Effector memory CD4-positive, alpha-beta T cell (primary cell): ENCODE results near the gene CASQ2.

Experiments
- DNase-seq, 3 donors: peaks; one replicate each; pipeline ENCODE4 v3.0.0-alpha.2; 2020
- H3K27ac ChIP-seq: 2 replicates; pipeline ENCODE4 v1.7.0; 2013; ENCODE audit warnings: mild to moderate bottlenecking, low read length, moderate library complexity; ENCODE audit not compliant: insufficient read depth, poor library complexity, severe bottlenecking
- H3K27me3 ChIP-seq: replicated peaks from 2 replicates; pipeline ENCODE4 v1.7.0; 2013; ENCODE audit warnings: mild to moderate bottlenecking, low read length; ENCODE audit not compliant: insufficient read depth, control insufficient read depth, poor library complexity, severe bottlenecking
- H3K36me3 ChIP-seq: 2 replicates; pipeline ENCODE4 v1.7.0; 2013; ENCODE audit warnings: mild to moderate bottlenecking, low read length, moderate library complexity; ENCODE audit not compliant: control insufficient read depth, insufficient read depth
- H3K4me1 ChIP-seq: 2 replicates; pipeline ENCODE4 v1.7.0; 2013; ENCODE audit warnings: low read length, mild to moderate bottlenecking; ENCODE audit not compliant: control insufficient read depth, insufficient read depth, poor library complexity, severe bottlenecking
- H3K4me3 ChIP-seq: 2 replicates; pipeline ENCODE4 v1.7.0; 2013; ENCODE audit warnings: low read length, low read depth, mild to moderate bottlenecking; ENCODE audit not compliant: insufficient read depth, poor library complexity, severe bottlenecking
- H3K9me3 ChIP-seq: 2 replicates; pipeline ENCODE4 v1.7.0; 2013; ENCODE audit warnings: mild to moderate bottlenecking, low read length, moderate library complexity; ENCODE audit not compliant: control insufficient read depth
- total RNA-seq, 3 donors: gene quantifications; one replicate each; lab custom pipeline; 2026; lab: John Stamatoyannopoulos, UW

The CASQ2 gene
- 0 reads per million in 3 donors for total RNA-seq

DNA sequence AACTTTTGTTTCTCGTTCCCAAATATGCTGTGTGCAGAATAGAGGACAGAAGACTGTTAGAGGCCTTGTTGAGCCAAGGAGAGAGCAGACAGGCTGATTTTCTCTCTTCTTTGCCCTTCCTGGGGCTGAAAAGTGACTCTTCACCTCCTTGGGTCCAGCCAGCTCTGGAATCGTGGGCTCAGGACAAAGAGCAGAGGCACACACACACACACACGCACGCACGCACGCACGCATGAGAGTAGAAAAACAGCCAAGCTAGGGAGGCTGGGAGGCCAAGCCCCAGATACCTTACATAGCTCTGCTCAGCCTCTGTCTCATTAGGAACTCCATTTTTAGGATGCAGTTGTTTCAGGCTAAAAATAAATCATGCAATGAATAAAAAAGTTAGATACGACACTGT lies at the start of gene CASQ2:
Gene CASQ2 (minus strand): TSS at position 166 of the 400 bp plus-strand sequence. CDS start 173 bp downstream, outside the sequence.
- H3K9me3 ChIP-seq: no peaks in the 10 kb centered on the region
- H3K27ac ChIP-seq: no peak within 1 kb of the TSS
- no peaks in the 10 kb centered on the region for H3K36me3 ChIP-seq
- no peak within 1 kb of the TSS for H3K4me3 ChIP-seq
- H3K27me3 ChIP-seq: peaks cover 8% of the 10 kb centered on the region
- H3K4me1 ChIP-seq: no peaks in the 10 kb centered on the region
- no peak for DNase-seq

DNA sequence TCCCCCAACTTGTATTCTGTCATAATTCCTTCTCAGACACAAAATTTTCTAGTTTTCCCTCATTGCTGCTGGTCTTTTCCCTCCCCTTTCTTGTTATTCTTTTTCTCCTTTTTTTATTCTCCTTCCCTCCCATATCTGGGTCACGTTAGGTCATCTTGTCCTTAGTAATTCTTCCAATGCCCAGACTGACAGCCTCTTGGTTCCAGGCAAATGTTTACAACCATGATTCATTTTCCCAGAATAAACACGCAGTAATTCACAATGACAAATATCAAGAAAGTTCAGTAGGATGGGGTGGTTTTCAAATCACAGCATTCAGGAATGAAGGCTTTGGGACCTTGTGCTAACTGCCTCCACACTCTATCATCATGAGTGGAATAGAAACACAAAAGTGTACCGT lies 47.2 kb upstream of the CASQ2 start:
- DNase-seq: no peak
- Histone ChIP-seq H3K36me3 (no peaks in the 10 kb centered on the region), H3K4me3 (no peak overlapping the region), H3K27ac (no peak overlapping the region), H3K27me3 (no peaks in the 10 kb centered on the region), H3K4me1 (no peaks in the 10 kb centered on the region), H3K9me3 (no peaks in the 10 kb centered on the region)

DNA sequence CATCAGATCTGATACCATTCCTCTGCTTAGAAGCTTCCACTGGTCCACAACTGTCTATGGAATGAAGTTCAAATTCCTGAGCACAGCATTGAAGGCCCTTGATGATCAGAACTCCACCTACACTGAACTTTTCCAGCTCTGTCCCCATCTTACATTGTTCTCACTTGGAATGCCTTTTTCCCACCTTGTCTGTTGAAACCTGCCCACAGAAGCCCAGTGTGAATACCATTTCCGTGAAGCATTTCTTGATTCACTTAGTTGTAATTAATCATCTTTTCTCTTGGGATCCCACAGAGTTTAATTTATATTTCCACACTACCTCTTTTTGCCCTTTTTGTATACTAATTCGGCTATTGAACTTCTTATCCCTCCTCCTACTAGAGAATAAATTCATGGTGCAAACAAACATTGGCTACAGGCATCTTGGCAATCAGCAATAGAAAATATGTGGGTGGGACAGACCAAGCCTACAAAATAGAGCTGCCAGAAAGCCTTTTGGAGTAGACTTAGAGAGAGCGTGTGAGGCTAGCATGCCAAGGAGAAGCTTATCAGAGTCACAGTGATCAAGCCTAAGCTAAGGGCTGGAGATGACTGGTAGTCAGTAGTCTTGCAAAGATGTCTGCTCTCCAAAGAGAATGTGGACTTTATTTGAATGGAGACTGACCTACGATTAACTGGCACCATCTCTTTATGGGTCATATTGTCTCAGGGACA lies 46.3 kb upstream of the CASQ2 start:
- H3K27me3 ChIP-seq: no peaks in the 10 kb centered on the region
- H3K27ac ChIP-seq: no peak overlapping the region
- no peaks in the 10 kb centered on the region for H3K36me3 ChIP-seq
- H3K9me3 ChIP-seq: no peaks in the 10 kb centered on the region
- H3K4me3 ChIP-seq: no peak overlapping the region
- DNase-seq: no peak
- H3K4me1 ChIP-seq: no peaks in the 10 kb centered on the region

DNA sequence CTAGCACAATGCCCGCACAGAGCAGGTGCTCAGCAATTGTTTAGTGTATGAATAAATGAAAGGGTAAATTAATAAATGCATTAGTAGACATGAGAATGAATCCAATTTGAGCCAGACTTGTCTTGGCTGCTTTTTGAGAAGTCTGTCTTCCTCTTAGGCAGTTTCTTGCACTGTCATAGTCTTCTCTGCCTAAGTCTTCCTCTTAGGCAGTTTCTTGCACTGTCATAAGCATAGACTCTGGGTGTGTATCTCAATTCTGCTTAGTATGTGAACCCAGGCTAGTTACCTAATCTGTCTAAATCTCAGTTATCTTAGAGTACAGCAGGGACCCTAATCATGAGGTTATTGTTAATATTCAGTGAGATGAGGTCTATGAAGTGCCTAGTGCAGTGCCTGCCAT lies 45.2 kb upstream of the CASQ2 start:
- Histone ChIP-seq H3K9me3 (no peaks in the 10 kb centered on the region), H3K27me3 (no peaks in the 10 kb centered on the region), H3K36me3 (no peaks in the 10 kb centered on the region), H3K4me1 (no peaks in the 10 kb centered on the region), H3K4me3 (no peak overlapping the region), H3K27ac (no peak overlapping the region)
- no peak for DNase-seq

DNA sequence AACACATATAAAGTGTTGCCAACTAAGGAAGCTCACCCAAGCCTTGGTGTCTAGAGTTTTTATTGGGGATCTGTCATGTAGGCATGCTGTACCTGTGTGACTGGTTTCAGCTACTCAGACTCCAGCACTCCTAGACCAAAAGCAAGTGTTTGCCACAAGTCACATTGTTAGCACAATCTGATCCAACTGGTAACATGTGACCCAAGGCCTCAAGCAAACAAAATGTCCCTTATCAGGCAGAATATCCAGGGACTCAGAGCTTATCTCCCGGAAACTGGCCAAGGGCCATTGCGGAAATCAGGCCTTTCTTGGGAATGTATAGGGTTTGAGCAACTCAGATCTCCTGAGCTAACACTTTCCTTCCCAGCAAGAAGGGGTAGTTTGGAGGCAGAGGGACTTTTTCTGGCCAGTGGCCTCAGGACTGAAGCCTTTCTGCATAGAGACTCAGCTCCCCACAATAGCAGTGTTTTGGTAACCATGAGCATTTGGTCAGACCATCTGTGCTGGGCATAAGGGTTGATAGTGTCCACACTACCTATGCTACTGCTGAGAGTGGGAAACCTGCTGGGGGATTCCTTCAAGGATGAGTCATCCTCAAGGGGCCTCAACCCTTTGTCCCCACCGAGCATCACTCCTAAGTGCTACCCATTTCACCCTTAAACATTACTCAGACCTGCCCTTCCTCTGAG lies 42.8 kb upstream of the CASQ2 start:
- H3K27me3 ChIP-seq: no peaks in the 10 kb centered on the region
- H3K36me3 ChIP-seq: no peaks in the 10 kb centered on the region
- H3K9me3 ChIP-seq: no peaks in the 10 kb centered on the region
- no peak for DNase-seq
- H3K4me3 ChIP-seq: no peak overlapping the region
- no peaks in the 10 kb centered on the region for H3K4me1 ChIP-seq
- no peak overlapping the region for H3K27ac ChIP-seq

DNA sequence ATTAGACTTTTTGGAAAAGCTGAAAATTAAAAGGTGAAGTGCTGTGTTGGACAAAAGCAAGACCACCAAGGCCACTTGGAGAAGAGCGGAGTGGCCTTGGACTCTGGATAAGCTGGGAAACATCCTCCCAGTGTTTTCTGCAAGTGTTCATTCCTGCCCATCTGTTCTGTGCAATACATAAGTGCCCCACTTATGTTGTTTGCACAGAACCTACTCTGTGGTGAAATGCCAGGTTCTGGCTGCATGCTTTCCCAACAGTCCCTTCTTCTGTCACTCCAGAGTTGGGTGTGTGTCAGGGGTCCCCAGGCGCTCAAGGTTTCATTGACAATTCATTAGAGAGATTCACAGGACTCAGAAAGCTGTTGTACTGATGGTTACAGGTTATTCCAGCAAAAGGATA lies 42.1 kb upstream of the CASQ2 start:
- Histone ChIP-seq H3K27me3 (no peaks in the 10 kb centered on the region), H3K4me3 (no peak overlapping the region), H3K36me3 (no peaks in the 10 kb centered on the region), H3K4me1 (no peaks in the 10 kb centered on the region), H3K27ac (no peak overlapping the region), H3K9me3 (no peaks in the 10 kb centered on the region)
- no peak for DNase-seq

DNA sequence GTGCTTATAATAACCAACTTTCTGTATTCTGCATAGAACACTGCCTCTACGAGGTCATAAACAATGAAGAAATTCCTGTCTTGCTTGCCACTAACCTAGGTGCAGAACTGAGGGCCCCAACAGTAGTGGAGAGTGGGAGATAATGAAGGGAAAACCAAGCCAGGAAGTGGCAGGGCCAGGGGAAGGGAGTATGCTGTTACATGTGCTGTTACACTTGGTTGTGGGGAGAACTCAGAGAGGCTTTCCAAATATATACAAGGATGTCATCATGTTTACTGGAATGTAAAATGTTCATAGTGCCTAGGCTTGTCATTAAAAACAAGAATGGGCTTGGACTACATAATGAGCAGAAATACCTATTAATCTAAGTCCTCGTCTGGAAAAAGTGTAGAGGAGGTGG lies 41.3 kb upstream of the CASQ2 start:
- Histone ChIP-seq H3K36me3 (no peaks in the 10 kb centered on the region), H3K27ac (no peak overlapping the region), H3K9me3 (no peaks in the 10 kb centered on the region), H3K27me3 (no peaks in the 10 kb centered on the region), H3K4me3 (no peak overlapping the region), H3K4me1 (no peaks in the 10 kb centered on the region)
- DNase-seq: no peak

DNA sequence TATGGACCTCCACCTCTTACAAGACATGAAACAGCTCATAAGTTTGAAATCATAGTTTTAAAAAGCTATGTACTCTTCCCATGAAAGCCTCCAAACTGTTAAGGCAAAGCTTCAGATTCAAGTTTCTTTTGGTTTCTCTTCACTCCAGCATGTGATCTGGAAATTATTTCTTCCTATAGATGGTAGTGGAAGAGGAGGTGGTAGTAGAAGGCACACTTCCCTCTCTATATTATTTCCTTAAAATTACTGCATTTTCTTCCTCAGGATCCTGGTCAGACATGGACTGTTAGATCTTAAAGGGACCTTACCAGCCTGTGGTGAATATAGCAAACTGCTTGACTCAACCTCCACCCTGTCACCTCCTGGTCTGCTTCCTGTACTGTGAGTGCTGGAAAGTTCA lies 40.6 kb upstream of the CASQ2 start:
- no peaks in the 10 kb centered on the region for H3K36me3 ChIP-seq
- H3K9me3 ChIP-seq: no peaks in the 10 kb centered on the region
- H3K27me3 ChIP-seq: no peaks in the 10 kb centered on the region
- H3K4me1 ChIP-seq: no peaks in the 10 kb centered on the region
- DNase-seq: no peak
- no peak overlapping the region for H3K27ac ChIP-seq
- H3K4me3 ChIP-seq: no peak overlapping the region

DNA sequence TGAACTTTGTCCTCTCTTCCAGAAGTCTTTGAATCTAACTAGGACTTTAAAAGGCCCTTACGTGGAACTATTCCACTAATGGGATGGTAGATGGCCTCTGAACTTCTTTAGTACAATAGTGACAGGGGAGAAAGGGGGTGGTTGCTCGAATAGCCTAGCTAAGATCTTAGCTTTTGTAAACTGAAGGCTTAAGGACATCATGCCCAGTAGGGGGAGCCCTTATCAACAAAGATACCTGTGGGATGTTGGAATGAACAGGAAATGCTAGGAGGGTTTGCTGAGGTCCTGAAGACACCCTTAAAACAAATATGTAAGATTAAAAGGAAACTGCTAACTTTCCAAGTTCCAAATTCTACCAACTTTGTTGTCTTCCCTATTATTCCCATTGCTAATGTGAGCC lies 39.2 kb upstream of the CASQ2 start:
- no peak for DNase-seq
- no peaks in the 10 kb centered on the region for H3K4me1 ChIP-seq
- H3K36me3 ChIP-seq: no peaks in the 10 kb centered on the region
- H3K27me3 ChIP-seq: no peaks in the 10 kb centered on the region
- no peak overlapping the region for H3K27ac ChIP-seq
- H3K4me3 ChIP-seq: no peak overlapping the region
- H3K9me3 ChIP-seq: no peaks in the 10 kb centered on the region

DNA sequence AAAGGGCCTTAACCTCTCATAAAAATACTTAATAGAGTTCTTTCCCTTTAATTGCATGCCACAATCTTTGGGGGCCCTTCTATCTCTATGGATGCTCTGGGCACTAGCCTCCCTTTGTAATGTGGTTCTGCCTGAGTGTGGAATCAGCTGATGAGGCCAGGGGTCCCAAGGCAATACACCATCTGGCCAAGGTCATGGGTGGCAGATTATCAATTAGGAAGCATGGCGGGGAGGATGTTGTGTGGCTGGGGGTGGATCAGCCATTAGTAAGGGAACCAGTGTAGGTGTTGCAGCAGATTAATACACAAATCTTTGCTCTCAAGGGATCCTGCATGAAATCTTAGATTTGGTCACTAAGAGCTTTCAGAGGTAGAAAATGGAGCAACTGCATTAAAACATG lies 37.1 kb upstream of the CASQ2 start:
- no peaks in the 10 kb centered on the region for H3K27me3 ChIP-seq
- H3K4me3 ChIP-seq: no peak overlapping the region
- H3K27ac ChIP-seq: no peak overlapping the region
- no peak for DNase-seq
- no peaks in the 10 kb centered on the region for H3K36me3 ChIP-seq
- H3K9me3 ChIP-seq: no peaks in the 10 kb centered on the region
- no peaks in the 10 kb centered on the region for H3K4me1 ChIP-seq
